LNCAP (cell line): ENCODE results near the gene JMJD7.

Experiments
- TF ChIP-seq, protein P1 (sequence below): fragments of 450-650 bp; IDR thresholded peaks from 2 replicates; pipeline ENCODE4 v1.5.1; 2017; ENCODE audit warnings: mild to moderate bottlenecking

The JMJD7 gene

DNA sequence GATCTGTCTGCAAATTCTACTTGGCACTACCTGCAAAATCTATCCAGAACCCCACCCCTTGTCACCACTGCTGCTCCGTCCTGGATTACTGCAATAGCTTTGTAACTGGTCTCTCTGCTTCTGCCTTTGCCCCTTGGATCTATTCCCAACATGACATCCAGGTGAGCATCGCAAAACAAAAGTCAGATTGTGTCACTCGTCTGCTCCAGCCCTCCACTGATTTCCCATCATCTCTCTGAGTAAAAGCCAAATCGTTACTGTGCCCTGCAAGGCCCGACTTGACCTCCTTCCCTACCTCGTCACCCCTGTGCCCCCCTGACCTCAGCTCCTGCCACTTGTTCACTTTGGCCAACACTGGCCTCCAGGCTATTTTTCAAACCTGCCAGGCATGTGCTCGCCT lies 56.6 kb downstream of the JMJD7 start:
- TF ChIP-seq, protein P1, sequence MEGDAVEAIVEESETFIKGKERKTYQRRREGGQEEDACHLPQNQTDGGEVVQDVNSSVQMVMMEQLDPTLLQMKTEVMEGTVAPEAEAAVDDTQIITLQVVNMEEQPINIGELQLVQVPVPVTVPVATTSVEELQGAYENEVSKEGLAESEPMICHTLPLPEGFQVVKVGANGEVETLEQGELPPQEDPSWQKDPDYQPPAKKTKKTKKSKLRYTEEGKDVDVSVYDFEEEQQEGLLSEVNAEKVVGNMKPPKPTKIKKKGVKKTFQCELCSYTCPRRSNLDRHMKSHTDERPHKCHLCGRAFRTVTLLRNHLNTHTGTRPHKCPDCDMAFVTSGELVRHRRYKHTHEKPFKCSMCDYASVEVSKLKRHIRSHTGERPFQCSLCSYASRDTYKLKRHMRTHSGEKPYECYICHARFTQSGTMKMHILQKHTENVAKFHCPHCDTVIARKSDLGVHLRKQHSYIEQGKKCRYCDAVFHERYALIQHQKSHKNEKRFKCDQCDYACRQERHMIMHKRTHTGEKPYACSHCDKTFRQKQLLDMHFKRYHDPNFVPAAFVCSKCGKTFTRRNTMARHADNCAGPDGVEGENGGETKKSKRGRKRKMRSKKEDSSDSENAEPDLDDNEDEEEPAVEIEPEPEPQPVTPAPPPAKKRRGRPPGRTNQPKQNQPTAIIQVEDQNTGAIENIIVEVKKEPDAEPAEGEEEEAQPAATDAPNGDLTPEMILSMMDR = no peak

DNA sequence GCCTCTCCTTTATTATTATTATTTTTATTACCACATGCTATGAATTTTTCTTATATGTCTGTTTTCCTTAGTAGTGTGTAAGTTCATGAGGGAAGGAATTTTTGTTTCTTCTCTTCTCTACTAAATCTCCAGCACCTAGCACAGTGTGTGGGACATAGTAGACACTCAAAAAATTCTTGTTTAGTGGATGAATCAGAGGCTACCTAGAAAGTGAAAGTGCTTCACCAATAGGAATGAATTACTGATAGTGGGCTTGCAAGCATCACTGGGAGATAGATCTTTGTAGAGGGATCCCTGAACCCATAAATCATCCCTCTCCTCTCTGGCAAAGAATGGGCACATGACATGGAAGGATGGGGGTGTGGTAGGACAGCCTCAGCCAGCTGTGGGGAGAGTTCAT lies 57.4 kb downstream of the JMJD7 start:
- TF ChIP-seq, protein P1 = no peak

DNA sequence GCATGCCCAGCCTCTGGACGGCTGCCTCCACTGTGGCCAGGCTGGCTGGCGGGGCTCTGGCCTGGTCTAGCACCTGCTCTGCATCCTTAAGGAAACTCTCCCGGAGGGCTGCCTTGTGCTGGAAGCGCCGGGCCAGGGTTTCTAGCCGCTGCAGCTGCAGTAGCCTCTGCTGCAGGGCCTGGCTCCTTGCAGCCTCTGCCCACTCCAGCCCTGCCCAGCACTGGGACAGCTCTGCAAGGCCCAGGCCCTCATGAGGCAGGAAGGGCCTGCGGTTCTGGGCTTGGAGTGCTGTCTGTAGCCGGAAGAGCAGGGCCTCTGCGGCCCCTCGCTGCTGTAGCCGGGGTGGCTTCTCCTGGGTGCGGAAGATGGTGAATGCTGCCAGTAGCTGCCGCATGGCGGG lies 57.9 kb downstream of the JMJD7 start:
- TF ChIP-seq, protein P1 = no peak

DNA sequence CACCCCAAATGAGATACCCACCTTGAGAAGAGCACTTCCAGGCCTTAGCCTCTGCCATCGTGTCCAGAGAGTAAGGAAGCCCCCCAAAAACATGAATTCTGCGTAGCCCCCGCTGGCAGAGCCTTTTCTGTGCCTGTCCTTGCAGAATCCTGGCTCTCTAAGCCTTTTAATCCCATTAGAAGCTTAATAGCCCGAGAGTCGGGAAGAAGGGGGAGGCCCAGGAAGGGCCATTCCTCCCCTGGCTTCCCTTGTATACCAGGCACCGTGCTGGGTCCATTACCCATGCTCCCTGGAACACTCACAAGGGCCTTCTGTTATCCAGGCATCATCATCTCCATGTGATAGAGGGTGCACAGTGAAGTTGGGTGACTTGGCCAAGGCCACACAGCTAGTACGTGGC lies 58.8 kb downstream of the JMJD7 start:
- TF ChIP-seq, protein P1 = no peak

DNA sequence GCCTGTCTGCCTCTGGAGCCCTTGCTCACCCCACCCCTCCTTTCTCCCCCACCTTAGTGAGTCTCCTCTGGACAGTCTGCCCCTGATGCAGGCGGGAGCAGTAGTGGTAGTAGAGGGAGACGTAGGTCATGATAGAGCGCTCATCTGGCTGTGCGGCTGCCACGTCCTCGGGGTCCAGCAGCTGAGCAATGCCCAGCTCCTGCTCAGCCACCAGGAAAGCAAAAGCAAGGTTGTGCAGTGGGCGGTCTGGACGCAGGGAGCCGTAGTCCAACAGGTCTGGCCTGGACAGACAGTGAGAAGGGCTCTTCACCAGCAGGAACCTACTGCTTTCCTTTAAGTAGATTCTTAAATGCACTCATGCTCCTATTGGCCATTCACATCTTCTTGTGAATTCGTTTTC lies 59.3 kb downstream of the JMJD7 start:
- TF ChIP-seq, protein P1 = no peak
